GM19351 (cell line): ENCODE results near the gene SPDYE6.
"Not testable (repeated sequence)": the region's sequence is repeated elsewhere in the genome, so short reads cannot be mapped to it uniquely, and the experiment has no call there.

Experiments used
- ATAC-seq: cut with Tn5 transposase; IDR thresholded peaks from one replicate; pipeline ENCODE4 v1.9.1; 2021; ENCODE audit warnings: mild to moderate bottlenecking, moderate library complexity; ENCODE audit not compliant: unreplicated experiment

SPDYE6 gene

DNA sequence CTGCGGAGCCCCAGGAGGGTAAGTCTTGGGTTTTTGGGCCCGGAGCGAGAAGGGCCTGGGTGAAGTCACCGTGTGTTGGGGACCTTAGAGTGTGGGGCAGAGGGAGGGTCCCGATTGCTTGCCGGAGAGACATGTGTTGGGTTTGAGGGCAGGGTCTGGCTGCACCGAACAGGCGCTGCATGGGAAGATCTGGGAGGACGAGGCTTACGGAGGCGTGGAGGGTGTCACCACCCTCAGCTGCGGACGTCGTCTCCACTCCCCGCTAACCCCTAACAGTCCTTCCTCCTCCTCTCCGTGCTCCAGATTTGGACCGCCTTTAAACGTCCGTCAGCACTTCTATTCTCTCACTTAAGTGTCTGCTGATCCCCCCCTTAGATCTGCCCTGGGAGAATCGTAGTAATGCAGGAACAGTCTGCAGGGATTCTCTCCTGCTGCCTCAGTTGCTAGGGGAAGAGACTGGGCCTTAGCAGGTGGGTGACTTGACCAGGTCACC lies 8.2 kb upstream of the SPDYE6 start:
- not testable (repeated sequence) for ATAC-seq

DNA sequence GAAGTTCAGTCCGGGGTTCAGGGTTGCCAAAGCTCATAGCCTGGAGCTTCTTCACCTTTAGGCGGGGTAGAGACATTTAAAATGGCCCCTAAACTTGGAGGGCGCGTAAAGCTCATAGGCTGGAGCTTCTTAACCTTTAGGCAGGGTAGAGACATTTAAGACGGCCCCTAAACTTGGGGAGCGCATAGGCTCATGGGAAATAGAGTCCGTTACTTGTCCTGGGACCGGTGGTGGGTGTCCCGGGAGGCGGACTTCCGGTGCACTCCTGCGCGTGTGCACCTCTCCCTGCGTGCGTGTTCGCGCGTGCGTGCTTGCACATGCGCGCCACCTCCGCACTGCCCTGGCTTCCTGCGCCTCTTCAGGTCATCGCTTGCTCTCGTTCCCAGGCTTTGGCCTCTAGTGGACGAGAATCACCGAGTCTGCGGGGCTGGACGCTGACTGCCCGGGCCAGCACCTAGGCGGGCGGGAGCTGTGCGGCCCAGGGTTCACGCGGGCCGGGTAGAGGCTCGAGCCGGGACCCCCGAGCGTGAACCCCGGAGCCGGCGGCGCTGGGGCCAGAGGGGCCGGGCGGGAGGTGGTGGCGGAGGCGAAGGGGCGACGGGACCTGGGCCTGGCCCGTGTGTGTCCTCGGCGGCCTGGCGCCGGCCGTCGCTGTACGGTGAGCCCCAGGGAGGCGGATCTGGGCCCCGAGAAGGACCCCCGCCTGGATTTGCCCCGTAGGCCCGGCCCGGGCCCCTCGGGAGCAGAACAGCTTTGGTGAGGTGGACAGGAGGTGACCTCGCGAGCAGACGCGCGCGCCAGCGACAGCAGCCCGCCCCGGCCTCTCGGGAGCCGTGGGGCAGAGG lies 7.5 kb upstream of the SPDYE6 start:
- peak; percentile 98 for ATAC-seq

DNA sequence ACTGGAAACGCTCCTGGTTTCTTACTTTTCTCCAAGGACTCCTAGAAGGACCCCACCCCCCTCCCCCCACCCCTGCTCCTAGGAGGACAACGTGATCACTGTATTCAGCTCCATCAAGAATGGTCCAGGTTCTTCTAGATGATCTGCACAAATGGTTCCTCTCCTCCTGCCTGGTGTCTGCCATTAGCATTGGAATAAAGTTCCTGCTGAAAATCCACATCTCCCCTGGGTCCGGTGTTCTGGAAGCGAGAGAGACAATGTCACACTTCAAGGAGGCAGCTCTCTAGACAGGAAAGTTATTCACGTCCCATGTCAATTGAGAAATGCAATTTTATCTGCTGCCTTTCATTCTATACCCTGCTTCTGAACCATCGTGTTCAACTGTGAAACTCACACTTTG lies 9.3 kb downstream of the SPDYE6 start:
- ATAC-seq: not testable (repeated sequence)

DNA sequence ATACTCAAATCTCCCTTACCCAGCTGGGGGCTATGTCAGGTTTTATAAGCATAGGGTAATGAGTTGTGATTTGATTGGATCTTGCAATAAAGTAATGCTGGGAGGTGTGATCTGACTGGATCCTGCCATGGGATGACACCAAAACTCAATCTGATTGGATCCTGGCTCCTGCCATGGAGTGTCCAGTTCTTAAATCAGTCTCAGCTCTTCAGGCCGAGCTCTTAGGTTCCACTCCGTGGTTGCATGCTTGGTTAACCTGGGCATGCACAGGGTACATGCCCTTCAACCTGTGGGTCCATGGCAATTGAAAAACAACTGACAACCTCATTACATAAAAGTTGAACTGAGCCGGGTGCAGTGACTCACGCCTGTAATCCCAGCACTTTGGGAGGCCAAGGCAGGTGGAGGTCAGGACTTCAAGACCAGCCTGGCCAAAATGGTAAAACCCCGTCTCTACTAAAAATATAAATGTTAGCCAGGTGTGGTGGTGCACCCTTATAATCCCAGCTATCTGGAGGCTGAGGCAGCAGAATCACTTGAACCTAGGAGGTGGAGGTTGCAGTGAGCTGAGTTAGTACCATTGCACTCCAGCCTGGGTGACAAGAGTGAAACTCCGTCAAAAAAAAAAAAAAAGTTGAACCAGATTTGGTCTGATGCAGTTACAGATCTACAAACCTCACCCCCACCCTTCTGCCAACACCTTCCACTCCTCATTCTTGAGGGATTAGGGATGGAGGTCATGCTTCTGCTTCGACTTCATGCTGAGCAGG lies 15.5 kb downstream of the SPDYE6 start:
- ATAC-seq: not testable (repeated sequence)

DNA sequence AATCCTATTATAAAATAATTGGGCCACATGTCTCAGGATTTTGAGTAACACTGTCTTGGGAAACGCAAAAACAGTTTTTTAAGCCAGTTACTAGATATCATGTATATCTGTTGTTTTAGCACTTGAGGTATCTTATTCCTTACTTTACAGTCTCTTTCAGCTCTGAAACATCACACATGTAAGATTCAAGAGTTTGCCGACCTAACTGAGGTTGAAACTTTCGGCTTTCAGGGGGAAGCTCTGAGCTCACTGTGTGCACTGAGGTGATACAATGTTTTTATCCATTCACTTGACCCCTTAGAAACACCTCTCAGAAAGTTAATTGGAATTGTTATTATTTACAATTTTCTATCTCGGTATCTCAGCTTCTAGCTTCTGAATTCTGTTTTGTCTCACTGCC lies 18.8 kb downstream of the SPDYE6 start:
- not testable (repeated sequence) for ATAC-seq

DNA sequence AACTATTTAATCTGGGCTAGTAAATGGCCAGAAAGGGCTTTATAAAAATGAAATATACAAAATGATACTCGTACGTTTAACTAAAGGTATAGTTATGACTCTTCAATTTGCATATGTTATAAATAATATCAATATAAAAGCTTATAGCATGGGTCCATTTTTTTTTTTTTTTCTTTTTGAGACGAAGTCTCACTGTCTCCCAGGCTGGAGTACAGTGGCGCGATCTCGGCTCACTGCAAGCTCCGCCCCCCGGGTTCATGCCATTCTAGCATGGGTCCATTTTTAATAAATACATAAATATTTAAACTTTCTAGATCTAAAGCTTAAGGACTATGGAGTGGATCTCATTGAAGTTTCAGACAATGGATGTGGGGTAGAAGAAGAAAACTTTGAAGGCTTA lies 19.2 kb downstream of the SPDYE6 start:
- ATAC-seq: not testable (repeated sequence)

DNA sequence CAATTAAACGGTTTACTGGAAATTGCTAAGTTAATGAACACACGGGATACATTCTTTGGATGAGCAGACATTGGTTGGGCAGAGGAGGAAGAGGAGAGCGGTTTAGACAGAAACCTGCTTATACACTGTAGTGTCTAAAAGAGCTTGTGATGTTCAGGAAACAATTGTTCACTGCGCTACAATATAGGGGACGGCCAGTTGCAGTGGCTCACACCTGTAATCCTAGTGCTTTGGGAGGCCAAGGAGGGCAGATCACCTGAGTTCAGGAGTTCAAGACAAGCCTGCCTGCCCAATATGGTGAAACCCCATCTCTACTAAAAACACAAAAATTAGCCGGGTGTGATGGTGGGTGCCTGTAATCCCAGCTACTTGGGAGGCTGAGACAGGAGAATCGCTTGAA lies 20.7 kb downstream of the SPDYE6 start:
- not testable (repeated sequence) for ATAC-seq

DNA sequence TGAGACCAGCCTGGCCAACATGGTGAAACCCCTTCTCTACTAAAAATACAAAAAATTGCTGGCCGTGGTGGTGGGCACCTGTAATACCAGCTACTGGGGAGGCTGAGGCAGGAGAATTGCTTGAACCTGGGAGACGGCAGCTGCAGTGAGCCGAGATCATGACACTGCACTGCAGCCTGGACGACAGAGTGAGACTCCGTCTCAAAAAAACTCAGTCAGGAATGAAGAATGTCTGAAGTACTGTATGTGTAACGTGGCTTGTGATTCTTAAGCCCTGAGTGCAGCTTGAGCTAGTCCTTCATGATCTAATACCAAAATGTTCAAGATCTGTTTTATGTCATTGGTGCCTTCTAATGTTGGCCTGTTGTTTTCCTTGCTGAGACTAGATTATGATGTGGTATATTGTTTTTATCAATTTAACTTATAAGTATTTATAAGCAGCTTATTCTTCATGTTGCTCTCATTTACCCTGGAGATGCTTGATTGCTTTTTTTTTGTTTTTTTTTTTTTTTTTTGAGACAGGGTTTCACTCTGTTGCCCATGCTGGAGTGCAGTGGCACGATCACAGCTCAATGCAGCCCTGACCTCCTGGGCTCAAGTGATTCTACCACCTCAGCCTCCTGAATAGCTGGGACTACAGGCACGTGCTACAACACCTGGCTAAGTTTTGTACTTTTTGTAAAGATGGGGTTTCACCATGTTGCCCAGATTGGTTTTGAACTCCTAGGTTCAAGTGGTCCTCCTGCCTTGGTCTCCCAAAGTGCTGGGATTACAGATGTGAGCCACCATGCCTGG lies 25.4 kb downstream of the SPDYE6 start:
- peak; percentile 5 for ATAC-seq

DNA sequence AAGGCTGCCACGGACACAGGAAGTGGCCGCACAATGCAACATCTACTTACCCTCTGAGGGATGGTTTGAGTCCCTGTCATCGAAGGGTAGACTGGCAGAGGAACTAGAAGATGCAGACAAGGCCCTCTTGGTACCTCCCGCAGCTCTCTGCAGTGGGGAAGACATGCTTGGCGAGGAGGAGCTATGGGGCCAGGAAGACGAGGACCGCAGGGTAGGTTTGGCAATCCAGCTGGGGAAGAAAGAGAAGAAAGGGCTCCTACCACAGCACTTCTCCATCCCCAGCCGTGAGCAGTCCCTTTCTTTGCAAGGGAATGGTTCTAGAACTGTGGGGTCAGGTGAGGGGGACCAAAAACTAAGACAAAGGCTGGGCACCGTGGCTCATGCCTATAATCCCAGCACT lies 26.9 kb downstream of the SPDYE6 start:
- not testable (repeated sequence) for ATAC-seq

DNA sequence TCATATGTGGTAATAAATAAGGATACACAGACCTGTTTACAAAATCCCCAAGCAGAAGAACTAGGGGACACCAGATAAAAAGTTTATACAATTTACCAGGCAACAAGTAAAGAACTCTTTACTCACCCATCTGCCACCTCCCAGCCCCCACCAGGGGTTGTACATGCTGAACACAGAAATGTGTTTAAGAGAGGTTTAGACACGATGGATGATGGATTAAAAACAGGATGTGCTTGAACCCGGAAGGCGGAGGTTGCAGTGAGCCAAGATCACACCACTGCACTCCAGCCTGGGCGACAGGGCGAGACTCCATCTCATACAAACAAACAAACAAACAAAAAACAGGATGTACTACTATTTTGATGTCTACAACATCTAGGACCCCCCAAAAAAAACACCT lies 27.4 kb downstream of the SPDYE6 start:
- not testable (repeated sequence) for ATAC-seq

DNA sequence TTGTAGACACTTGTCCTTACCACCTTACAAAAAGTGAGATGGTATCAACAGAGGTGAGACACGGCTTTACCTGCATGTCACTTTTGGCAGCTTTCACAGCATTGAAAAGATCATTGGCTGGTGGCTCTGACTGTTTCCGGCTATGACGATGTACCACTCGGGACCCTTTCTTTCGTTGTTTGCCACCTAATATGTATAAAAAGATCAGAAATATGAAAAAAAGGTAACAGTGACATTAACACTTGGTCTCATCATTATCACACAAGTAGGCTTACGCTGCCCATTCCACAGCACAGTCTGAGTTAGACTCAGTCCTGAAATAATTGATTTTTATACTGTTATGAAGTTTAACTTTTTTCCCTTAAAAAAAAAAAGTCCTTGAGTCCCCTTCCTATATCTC lies 29.1 kb downstream of the SPDYE6 start:
- not testable (repeated sequence) for ATAC-seq

DNA sequence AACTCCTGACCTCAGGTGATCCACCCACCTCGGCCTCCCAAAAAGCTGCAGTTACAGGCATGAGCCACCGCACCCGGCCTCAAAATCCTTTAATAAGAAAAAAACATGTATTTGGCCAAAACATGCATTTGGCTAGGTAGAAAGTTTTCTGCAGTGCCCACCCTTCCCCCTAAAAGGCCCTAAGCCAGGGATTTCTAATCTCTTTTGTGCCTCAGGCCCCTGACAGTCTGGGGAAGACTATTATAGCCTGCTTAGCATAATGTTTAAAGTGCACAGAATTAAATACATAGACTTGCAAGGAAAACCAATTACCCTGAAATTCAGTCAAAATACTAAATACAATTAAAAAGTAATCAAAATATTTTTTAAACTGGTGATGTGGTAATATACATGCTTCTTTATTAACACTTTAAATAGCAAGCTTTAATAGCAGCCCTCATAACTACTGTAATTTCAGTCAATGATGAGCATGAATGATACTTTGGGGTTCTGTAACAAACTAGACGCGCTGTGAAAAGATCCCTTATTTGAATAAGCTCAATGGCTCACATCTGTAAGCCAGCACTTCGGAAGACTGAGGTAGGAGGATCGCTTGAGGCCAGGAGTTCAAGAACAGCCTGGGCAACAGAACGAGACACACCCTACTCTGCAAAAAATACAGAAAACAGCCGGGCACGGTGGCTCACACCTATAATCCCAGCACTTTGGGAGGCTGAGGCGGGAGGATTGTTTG lies 29.9 kb downstream of the SPDYE6 start:
- ATAC-seq: no peak

DNA sequence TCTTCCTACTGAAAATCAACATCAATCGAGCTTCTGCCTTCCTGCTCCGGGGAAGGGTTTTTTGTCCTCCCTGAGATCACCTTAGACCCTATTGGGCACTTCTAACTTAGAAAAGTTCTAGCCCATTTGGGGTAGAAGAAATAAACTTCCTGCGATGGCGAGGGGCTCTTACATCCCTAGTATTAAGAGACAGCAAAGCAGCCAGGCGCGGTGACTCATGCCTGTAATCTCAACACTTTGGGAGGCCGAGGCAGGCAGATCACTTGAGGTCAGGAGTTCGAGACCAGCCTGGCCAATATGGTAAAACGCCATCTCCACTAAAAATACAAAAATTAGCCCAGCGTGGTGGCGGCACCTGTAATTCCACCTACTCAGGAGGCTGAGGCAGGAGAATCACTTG lies 31.1 kb downstream of the SPDYE6 start:
- ATAC-seq: not testable (repeated sequence)

DNA sequence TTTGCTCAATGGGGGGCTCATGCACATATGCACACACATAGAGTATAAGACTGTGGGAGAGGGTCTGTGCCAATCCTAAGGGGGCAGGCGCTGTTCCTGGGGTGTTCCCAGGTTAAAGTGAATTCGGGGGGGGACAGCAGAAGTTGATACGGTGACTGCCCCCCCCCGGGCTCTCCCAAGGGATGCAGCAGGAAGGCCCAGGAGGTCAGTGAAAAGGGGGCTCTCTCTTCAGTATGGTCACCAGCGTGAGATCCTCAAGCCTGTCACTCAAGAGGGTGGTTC lies 32.4 kb downstream of the SPDYE6 start:
- ATAC-seq: no peak

DNA sequence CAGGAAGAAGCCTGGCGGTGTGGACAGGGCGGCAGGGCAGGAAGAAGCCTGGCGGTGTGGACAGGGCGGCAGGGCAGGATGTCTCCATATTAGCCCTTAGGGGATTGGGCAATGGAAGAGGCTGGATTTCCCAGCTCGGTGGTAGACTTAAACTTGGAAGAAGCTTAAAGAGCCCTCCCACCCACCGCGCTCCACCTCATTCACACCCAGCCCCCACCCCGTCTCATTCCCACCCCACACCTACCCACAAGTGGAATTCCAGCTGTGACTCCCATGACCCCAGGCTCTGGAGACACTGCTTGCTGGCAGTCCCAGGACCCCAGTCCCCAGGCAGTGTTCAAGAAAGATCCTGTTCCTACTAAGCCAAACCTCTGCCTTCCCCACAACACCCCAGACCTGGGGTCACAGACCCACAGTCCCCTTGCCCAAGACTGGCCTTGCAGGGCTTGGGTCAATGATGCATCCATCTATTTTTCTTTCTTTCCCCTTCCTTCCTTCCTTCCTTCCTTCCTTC lies 34.0 kb downstream of the SPDYE6 start:
- ATAC-seq: no peak

DNA sequence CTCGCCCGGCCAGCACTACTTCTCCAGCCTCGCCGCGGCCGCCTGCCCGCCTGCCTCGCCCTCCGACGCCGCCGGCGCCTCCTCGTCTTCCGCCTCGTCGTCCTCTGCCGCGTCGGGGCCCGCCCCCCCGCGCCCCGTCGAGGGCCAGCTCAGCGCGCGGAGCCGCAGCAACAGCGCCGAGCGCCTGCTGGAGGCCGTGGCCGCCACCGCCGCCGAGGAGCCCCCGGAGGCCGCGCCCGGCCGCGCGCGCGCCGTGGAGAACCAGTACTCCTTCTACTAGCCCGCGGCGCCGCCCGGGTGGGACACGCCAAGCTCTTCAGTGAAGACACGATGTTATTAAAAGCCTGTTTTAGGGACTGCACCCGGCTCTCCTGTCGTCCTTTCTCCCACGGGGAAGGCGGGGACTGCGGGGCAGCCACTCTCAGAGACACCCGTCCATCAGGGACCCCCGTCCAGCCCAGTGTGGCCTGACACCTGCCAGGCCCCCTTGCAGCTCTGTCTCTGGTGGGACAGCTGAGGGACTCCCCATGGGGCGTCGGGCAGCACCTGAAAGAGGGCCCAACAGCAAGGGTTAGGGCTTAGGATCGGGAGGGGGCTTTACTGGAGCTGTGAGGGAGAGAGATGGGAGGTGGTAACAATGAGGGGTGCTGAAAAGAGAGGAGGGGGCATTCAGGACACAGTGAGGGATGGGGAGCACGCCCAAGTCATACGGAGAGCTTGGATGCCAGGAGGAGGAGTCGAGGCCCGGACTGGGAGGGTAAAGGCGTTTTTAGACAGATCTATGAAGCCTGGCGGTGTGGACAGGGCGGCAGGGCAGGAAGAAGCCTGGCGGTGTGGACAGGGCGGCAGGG lies 34.7 kb downstream of the SPDYE6 start:
- no peak for ATAC-seq

DNA sequence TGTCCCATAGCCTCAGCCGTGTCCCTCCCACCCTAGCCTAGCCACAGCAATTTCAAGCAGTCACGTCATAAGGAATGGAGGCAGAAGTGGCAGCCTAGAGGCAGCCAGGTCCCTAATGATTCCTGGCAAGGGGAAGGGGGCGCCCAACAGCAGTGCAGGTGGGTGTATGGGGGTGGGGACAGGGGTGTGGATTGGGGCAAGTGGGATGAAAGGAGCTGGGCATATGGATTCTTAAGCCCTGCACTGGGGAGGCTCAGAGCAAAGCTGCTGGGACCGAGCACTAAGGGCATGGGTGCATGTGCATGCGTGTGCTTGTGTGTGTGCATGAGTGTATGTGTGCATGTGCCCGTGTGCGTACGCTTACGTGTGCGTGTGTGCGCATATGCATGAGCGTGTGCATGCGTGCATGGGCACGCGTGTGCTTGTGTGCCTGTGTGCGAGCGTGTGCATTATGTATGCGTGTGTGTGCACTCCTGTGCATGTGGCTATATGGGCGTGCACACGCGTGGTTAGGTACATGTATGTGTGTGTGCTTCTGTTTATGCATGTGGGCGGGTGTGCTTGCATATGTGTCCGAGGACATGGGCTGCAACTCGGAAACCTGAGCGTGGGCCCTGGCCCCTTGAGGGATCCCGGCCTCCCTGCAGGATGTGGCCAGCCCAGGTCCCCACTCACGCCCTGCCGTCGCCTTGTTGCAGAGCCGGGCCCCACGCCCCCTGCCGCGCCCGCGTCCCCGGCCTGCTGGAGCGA lies 35.5 kb downstream of the SPDYE6 start:
- no peak for ATAC-seq

DNA sequence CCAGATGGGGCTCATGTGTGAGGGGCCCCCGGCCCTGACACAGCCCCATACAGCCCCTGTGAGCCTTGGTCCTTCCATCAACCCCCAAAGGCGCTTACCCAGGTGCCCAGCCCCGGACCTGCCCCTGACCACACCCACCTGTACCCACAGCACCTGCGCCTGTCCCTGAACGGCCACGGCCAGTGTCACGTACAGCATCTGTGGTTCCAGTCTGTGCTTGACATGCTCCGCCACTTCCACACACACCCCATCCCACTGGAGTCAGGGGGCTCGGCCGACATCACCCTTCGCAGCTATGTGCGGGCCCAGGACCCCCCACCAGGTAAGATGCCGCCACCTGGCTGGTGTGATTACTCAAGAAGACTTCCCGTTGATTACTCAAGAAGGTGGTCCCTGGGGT lies 36.1 kb downstream of the SPDYE6 start:
- no peak for ATAC-seq

DNA sequence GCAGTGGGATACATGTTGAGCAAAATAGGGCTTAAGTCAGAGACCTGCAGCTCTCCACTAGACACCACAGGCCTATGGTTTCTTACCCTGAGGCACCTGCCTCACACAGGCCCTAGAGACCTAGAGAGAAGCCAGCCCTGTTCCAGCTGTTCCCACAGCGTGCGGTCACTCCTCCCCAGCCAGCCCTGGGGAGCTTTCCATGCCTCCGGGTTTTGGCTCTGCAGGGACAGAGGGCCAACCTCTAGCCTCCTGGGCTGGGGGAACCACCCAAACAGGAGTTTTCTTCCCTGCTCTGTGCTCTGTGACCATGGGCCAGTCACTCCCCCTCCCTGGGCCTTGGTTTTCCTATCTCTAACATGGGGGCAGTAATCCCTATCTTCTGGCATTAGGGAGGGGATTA lies 36.6 kb downstream of the SPDYE6 start:
- ATAC-seq: no peak
